ENCODE results near the gene NFATC1.

The NFATC1 gene

DNA sequence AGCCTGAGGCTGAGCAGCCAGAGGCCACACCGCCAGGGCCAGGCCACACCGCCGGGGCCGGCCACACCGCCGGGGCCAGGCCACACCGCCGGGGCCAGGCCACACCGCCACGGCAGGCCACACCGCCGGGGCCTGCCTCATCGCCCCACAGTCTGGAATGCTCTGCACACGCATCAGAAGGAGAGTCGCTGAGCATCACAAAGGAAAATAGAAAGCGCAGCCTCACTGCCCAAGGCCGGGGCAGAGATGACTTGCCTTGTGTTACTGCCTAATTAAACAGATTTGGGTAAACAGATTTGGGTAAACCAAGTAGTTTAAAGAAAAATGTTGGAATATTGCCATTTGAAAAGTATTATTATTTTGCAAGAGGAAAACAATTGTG lies 10.4 kb upstream of the NFATC1 start:
- H3K9me3 ChIP-seq (ENCODE audit: control insufficient read depth, low read length): no peaks in the 10 kb centered on the region
- no peak overlapping the region for H3K4me3 ChIP-seq (ENCODE audit: low read length)
- no peak overlapping the region for H3K9ac ChIP-seq (ENCODE audit: low read length)
- peaks cover 32% of the 10 kb centered on the region for H3K27me3 ChIP-seq (ENCODE audit: control insufficient read depth, insufficient read depth, low read length)
- H3K4me1 ChIP-seq (ENCODE audit: control insufficient read depth, insufficient read depth, low read length): no peaks in the 10 kb centered on the region
- H3K36me3 ChIP-seq (ENCODE audit: control insufficient read depth, insufficient read depth, low read length): no peaks in the 10 kb centered on the region

DNA sequence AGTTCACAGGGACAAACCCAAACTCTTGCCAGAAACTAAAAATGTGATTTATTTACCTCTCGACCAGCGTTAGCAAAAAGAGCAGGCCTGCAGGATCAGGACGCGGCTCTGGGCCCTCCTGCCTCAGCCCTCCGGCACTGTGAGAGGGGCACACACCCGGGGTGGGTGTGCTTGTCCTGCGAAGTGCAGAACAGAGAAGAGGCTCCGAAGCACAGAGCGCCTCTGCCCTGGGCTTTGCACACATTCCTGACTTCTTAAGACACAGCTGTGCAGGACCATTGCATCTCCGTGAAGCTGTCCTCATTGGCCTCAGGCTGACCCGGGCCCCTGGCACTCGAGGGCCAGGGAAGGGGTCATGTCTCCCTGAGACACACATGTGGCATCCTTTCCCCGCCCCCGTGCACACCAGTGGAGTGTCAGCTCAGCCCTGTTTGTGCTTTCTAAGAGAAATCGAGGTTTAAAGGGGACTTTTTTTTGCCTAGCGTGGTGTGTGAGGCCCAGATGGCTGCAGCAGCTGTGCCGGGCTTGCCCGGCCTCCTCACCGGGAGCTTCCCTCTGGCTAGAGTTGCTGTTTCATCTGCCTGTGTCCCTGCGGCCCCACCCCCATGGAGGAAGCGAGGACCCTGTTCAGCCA lies 9.9 kb upstream of the NFATC1 start:
- Histone ChIP-seq H3K9me3 (ENCODE audit: control insufficient read depth, low read length) (no peaks in the 10 kb centered on the region), H3K4me1 (ENCODE audit: control insufficient read depth, insufficient read depth, low read length) (no peaks in the 10 kb centered on the region), H3K9ac (ENCODE audit: low read length) (no peak overlapping the region), H3K36me3 (ENCODE audit: control insufficient read depth, insufficient read depth, low read length) (no peaks in the 10 kb centered on the region), H3K4me3 (ENCODE audit: low read length) (no peak overlapping the region), H3K27me3 (ENCODE audit: control insufficient read depth, insufficient read depth, low read length) (peaks cover 32% of the 10 kb centered on the region)

DNA sequence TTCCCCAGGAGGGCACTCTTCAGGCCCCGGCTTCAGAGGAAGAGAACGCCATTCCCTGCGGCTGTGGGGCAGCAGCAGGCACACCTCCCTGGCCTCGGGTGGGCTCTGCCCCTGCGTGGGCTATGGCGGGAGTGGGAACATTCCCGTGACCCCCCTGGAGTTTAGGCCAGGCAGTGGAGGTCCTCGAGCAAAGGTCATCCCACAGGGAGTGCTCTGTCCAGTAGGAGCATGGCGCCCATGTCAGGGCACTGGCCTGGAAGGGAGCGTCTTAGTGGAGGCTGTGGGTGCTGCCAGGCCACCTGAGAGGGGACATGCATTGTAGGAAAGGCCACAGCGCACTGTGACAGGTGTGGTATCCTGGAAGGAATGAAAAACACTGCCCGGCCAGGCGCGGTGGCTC lies 9.2 kb upstream of the NFATC1 start:
- peaks cover 32% of the 10 kb centered on the region for H3K27me3 ChIP-seq (ENCODE audit: control insufficient read depth, insufficient read depth, low read length)
- H3K9ac ChIP-seq (ENCODE audit: low read length): no peak overlapping the region

DNA sequence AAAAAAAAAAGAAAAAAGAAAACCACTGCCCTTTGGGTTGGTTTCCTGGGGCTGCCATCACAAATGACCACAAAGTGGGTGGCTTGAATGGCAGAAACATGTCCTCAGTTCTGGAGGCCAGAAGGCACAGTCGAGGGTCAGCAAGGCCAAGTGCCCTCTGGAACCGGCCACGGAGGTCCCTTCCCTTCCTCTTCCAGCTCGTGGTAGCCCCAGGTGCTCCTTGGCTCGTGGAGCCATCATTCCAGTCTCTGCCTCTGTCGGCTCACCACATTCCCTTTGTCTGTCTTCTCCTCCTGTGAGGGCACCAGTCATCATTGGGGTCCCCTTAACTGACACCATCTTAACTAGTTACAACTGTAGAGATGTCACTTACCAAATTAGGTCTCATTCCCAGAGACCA lies 8.5 kb upstream of the NFATC1 start:
- no peaks in the 10 kb centered on the region for H3K36me3 ChIP-seq (ENCODE audit: control insufficient read depth, insufficient read depth, low read length)
- H3K9me3 ChIP-seq (ENCODE audit: control insufficient read depth, low read length): no peaks in the 10 kb centered on the region
- no peak overlapping the region for H3K9ac ChIP-seq (ENCODE audit: low read length)
- no peak overlapping the region for H3K4me3 ChIP-seq (ENCODE audit: low read length)
- H3K4me1 ChIP-seq (ENCODE audit: control insufficient read depth, insufficient read depth, low read length): no peaks in the 10 kb centered on the region
- H3K27me3 ChIP-seq (ENCODE audit: control insufficient read depth, insufficient read depth, low read length): peaks cover 37% of the 10 kb centered on the region

More for the DNA sequence above, 9.2 kb upstream of the NFATC1 start:
- H3K4me3 ChIP-seq (ENCODE audit: low read length): no peak overlapping the region
- no peaks in the 10 kb centered on the region for H3K4me1 ChIP-seq (ENCODE audit: control insufficient read depth, insufficient read depth, low read length)
- H3K36me3 ChIP-seq (ENCODE audit: control insufficient read depth, insufficient read depth, low read length): no peaks in the 10 kb centered on the region
- H3K9me3 ChIP-seq (ENCODE audit: control insufficient read depth, low read length): no peaks in the 10 kb centered on the region

DNA sequence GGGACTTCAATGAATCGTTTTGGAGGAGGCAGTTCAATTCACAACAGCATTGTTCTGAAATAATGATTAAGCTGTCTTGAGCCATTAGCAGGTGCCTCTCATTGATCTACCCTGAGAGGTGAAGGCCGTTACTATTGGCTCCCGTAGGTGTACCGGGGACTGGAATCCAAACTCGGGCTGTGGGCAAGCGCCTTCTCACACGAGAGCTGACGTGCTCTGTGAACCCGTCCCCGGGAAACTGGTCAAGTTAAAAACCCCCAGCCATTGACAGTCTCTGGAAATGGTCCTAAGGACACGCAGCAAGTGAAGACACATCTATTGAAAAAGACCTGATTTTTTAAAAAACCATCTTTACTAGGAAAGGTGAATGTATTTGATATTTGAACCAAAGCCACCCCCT lies 8.1 kb upstream of the NFATC1 start:
- H3K4me3 ChIP-seq (ENCODE audit: low read length): no peak overlapping the region
- H3K9me3 ChIP-seq (ENCODE audit: control insufficient read depth, low read length): no peaks in the 10 kb centered on the region
- H3K4me1 ChIP-seq (ENCODE audit: control insufficient read depth, insufficient read depth, low read length): no peaks in the 10 kb centered on the region
- H3K36me3 ChIP-seq (ENCODE audit: control insufficient read depth, insufficient read depth, low read length): no peaks in the 10 kb centered on the region
- H3K27me3 ChIP-seq (ENCODE audit: control insufficient read depth, insufficient read depth, low read length): peaks cover 41% of the 10 kb centered on the region
- H3K9ac ChIP-seq (ENCODE audit: low read length): no peak overlapping the region

DNA sequence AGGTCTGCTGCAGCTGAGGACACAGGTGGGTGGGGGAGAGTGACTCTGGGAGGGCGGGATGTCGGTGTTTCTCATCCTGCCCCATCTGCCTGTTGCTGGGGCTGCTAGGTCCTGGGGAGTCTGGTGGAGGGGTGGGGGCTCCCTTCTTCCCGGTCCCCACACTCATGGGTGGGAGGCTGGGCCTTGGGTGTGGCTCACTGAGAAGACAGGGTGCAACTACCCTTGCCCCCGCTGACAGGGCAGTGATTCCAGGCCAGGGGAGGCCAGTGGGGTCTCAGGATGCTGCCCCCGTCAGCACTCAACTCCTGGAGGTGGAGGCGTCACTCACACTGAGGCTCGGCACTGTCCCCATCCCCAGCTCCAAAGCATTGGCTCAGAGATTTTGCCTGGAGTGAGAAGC lies 7.7 kb upstream of the NFATC1 start:
- H3K4me1 ChIP-seq (ENCODE audit: control insufficient read depth, insufficient read depth, low read length): peaks cover 1% of the 10 kb centered on the region
- H3K36me3 ChIP-seq (ENCODE audit: control insufficient read depth, insufficient read depth, low read length): no peaks in the 10 kb centered on the region
- H3K27me3 ChIP-seq (ENCODE audit: control insufficient read depth, insufficient read depth, low read length): peaks cover 45% of the 10 kb centered on the region
- H3K9me3 ChIP-seq (ENCODE audit: control insufficient read depth, low read length): no peaks in the 10 kb centered on the region
- no peak overlapping the region for H3K4me3 ChIP-seq (ENCODE audit: low read length)
- no peak overlapping the region for H3K9ac ChIP-seq (ENCODE audit: low read length)

DNA sequence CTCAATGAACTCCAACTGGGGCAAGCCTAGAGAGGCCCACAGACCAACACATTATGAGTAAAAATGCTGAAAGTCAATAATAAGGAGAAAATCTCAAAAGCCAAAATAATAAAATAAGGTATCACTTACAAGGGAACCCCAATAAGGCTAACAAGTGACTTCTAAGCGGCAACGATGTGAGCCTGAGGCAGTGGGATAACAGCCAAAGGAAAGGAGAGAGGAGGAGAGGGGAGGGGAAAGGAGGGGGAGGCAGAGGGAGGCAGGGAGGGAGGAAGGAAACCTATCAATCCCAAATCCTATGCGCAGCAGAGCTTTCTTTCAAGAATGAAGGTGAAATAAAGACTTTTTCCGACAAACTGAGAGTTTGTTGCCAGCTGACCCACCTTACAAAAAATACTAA lies 6.0 kb upstream of the NFATC1 start:
- Histone ChIP-seq H3K27me3 (ENCODE audit: control insufficient read depth, insufficient read depth, low read length) (peaks cover 53% of the 10 kb centered on the region), H3K4me1 (ENCODE audit: control insufficient read depth, insufficient read depth, low read length) (peaks cover 9% of the 10 kb centered on the region), H3K9ac (ENCODE audit: low read length) (no peak overlapping the region), H3K4me3 (ENCODE audit: low read length) (no peak overlapping the region), H3K36me3 (ENCODE audit: control insufficient read depth, insufficient read depth, low read length) (no peaks in the 10 kb centered on the region), H3K9me3 (ENCODE audit: control insufficient read depth, low read length) (no peaks in the 10 kb centered on the region)

DNA sequence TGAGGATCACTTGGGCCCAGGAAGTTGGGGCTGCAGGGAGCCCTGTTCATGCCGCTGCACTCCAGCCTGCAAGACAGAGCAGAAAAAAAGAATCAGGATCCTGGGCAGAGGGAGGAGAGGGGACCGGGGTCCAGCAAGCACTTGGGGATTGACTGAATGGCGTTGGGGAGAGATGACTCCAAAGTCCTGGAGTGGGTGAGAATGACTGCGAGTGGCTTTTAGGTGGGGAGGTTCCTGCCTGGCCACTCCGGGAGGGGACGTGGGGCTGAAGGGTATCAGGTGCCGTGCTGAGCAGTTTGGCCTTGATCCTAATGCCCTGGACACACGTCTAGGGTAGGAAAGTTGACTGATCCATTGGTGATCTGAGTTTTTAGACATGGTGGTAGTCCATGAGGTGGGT lies 3.5 kb upstream of the NFATC1 start:
- Histone ChIP-seq H3K9me3 (ENCODE audit: control insufficient read depth, low read length) (no peaks in the 10 kb centered on the region), H3K4me1 (ENCODE audit: control insufficient read depth, insufficient read depth, low read length) (peaks cover 18% of the 10 kb centered on the region), H3K4me3 (ENCODE audit: low read length) (no peak overlapping the region), H3K36me3 (ENCODE audit: control insufficient read depth, insufficient read depth, low read length) (no peaks in the 10 kb centered on the region), H3K9ac (ENCODE audit: low read length) (no peak overlapping the region), H3K27me3 (ENCODE audit: control insufficient read depth, insufficient read depth, low read length) (peaks cover 60% of the 10 kb centered on the region)

DNA sequence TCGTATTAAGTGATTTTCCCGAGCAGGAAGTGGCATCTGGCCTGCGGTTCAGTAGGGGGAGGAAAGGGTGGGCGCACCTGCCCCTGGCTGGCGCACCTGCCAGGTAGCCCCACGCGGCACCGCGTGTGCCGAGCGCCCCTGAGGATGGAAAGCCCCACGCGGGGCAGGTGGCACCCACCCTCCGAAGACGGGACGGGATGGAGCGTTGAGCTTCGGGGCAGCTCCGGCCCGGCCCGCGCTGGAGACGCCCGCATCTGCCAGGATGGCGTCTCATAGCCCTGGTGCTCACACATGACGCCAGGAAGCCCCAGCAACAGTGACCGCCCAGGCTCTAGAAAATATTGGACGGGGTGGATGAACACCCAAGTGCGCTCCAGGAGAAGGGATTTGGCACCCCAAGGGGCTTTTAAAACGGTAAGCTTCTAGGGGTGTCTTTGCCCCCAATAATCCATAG lies 2.5 kb upstream of the NFATC1 start:
- H3K9ac ChIP-seq (ENCODE audit: low read length): peak overlapping the region; percentile 64
- H3K36me3 ChIP-seq (ENCODE audit: control insufficient read depth, insufficient read depth, low read length): no peaks in the 10 kb centered on the region
- peak overlapping the region; percentile 36 for H3K4me3 ChIP-seq (ENCODE audit: low read length)
- H3K27me3 ChIP-seq (ENCODE audit: control insufficient read depth, insufficient read depth, low read length): peaks cover 60% of the 10 kb centered on the region
- no peaks in the 10 kb centered on the region for H3K9me3 ChIP-seq (ENCODE audit: control insufficient read depth, low read length)
- H3K4me1 ChIP-seq (ENCODE audit: control insufficient read depth, insufficient read depth, low read length): peaks cover 18% of the 10 kb centered on the region

DNA sequence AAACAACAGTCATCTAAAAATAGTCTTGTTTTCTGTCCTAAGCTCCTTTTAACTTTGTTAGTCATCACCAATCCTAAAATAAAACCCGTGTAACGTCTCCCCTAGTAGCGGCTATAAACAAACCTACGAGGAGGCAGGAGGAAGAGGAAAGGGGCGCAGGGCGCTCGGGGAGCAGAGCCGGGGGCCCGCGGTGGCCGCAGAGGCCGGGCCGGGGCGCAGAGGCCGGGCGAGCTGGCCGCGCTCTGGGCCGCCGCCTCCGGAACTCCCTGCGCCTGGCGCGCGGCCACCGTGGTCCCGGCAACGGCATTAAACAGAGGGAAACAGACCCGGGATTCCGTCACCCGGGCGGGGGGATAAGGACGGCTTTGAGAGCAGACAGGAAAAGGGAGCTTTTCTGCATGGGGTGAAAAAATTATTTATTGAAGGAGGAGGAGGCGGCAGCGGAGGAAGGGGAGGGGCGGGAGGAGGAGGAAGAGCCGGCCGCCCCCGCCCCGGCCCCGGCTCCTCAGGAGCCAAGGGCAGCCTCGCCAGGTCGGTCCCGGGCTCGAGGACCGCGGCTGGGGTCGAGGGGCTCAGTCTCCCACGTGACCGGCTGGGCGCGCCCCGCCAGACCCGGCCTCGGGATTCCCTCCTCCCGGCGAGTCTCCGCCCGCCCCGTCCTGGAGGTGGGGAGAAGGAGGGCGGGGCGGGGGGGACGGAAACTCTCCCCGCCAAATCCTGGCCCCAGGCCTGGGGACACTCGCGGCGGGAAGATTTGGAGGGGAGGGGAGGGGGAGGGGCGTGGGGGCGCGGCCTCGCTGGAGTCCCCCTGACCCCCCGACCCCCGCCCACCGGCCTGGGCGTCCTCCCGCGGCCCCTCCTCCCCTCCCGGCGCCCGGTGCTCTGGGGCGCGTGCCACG lies 1.8 kb upstream of the NFATC1 start:
- Histone ChIP-seq H3K27me3 (ENCODE audit: control insufficient read depth, insufficient read depth, low read length) (peaks cover 56% of the 10 kb centered on the region), H3K9me3 (ENCODE audit: control insufficient read depth, low read length) (no peaks in the 10 kb centered on the region), H3K4me1 (ENCODE audit: control insufficient read depth, insufficient read depth, low read length) (peaks cover 18% of the 10 kb centered on the region)

DNA sequence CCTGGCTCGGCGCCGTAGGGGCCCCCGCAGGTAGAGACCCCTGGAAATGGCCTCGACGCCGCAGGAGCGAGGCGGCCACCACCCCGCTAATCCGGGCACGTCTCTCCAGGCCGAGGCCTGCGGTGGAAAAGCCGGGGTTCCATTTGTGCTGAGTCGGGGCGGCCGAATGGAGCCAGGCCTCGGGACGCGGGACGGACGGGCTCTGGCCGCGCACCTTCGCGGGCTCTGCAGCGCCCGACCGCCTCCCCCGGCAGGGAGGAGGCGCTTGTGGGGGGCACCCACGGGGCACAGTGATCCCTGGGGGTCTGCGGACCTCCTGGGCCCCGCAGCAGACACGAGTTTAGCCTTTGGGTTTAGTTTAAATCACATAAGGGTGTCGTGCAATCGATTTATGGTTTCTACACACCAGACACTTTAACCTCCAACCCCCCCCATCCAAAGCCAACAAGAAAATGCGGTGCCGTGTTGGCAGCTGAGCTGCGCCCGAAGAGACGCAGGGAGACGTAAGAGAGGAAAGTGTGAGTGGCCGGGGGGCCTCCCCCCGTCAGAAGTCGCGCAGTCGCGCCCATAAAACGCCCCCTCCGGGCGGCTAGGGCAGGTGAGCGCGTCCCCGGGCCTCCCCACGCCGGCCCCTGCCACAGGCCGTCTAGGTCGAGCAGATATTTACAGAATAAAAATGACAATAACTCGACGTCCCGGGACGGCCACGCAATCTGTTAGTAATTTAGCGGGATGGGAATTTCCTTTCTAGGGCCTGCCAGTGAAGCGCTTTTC lies 1.0 kb upstream of the NFATC1 start:
- H3K4me1 ChIP-seq (ENCODE audit: control insufficient read depth, insufficient read depth, low read length): peaks cover 18% of the 10 kb centered on the region
- H3K36me3 ChIP-seq (ENCODE audit: control insufficient read depth, insufficient read depth, low read length): no peaks in the 10 kb centered on the region
- peak overlapping the region; percentile 64 for H3K9ac ChIP-seq (ENCODE audit: low read length)
- no peak overlapping the region for H3K4me3 ChIP-seq (ENCODE audit: low read length)
- H3K27me3 ChIP-seq (ENCODE audit: control insufficient read depth, insufficient read depth, low read length): peaks cover 53% of the 10 kb centered on the region
- no peaks in the 10 kb centered on the region for H3K9me3 ChIP-seq (ENCODE audit: control insufficient read depth, low read length)

More for the DNA sequence above, 1.8 kb upstream of the NFATC1 start:
- Histone ChIP-seq H3K36me3 (ENCODE audit: control insufficient read depth, insufficient read depth, low read length) (no peaks in the 10 kb centered on the region), H3K9ac (ENCODE audit: low read length) (peak overlapping the region; percentile 64), H3K4me3 (ENCODE audit: low read length) (peak overlapping the region; percentile 36)

DNA sequence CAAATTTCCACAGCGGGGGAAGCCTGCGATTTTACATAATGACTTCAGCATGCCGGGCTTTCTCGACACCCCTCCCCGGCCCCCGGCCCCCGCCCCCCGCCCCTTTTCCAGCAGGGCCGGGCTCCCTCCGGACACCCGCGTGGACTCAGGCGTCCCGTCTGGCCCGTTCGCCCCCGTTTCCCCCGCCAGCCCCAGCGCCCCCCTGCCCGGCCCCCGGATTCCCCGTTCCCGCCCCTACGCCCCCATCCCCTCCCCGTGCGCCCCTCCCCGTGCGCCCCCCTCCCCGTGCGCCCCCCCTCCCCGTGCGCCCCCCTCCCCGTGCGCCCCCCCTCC lies 456 bp upstream of the NFATC1 start:
- peaks cover 18% of the 10 kb centered on the region for H3K4me1 ChIP-seq (ENCODE audit: control insufficient read depth, insufficient read depth, low read length)
- H3K9me3 ChIP-seq (ENCODE audit: control insufficient read depth, low read length): no peaks in the 10 kb centered on the region
- H3K4me3 ChIP-seq (ENCODE audit: low read length): no peak overlapping the region
- H3K36me3 ChIP-seq (ENCODE audit: control insufficient read depth, insufficient read depth, low read length): no peaks in the 10 kb centered on the region
- peaks cover 52% of the 10 kb centered on the region for H3K27me3 ChIP-seq (ENCODE audit: control insufficient read depth, insufficient read depth, low read length)
- H3K9ac ChIP-seq (ENCODE audit: low read length): no peak overlapping the region
